HepG2 (cell line): ENCODE measurements around the gene TSG101. TPM values are rescaled to one million over a fixed set of nuclear protein-coding genes. Genes with fewer than 3 reads are reported as not detected.

Source experiments
- ATAC-seq: fragments of 200-7000 bp; cut with Tn5 transposase; 3 replicates; pipeline ENCODE4 v1.9.1; 2020; ENCODE audit warnings: mild to moderate bottlenecking, moderate library complexity
- BruUV-seq: library from RNA; stranded (reverse); fragments of 400-500 nt; replicated peaks from 2 replicates; lab custom pipeline; 2021; lab: Mats Ljungman, UMichigan
- CTCF ChIA-PET: fragments of 300-600 bp; formaldehyde crosslinking; extraction: SDS; loops from one replicate; lab custom pipeline; 2021; ENCODE audit warnings: low total read pairs, inconsistent platforms, low intra/inter-chr PET ratio; lab: Yijun Ruan, JAX
- POLR2A ChIA-PET: fragments of 350-600 bp; sonication (Branson Sonifier 250); formaldehyde crosslinking; loops from one replicate; lab custom pipeline; 2020; ENCODE audit warnings: antibody characterized with exemption, inconsistent platforms; lab: Yijun Ruan, JAX
- DNase-seq: peaks from one replicate; pipeline ENCODE4 v3.0.0-alpha.2; 2015; ENCODE audit warnings: low spot score
- FAIRE-seq: peaks from 3 replicates; lab custom pipeline; 2011; peaks lifted over from hg19 to GRCh38; lab: Jason Lieb, UNC
- H2AFZ ChIP-seq: one replicate; pipeline ENCODE4 v1.6.1; 2011; ENCODE audit warnings: low read length, inconsistent platforms
- H3K27ac ChIP-seq: fragments of 300-600 bp; 3 replicates; pipeline ENCODE4 v1.8.0; 2011; ENCODE audit warnings: mixed run types, mild to moderate bottlenecking, mixed read lengths, low read length, inconsistent platforms; ENCODE audit not compliant: insufficient read depth; ENCODE audit errors: extremely low read length
- H3K27me3 ChIP-seq, 2 experiments: fragments of 200-600 bp in 1 of 2; 2 replicates in 1 of 2; 3 replicates in 1 of 2; pipeline versions ENCODE4 v1.6.0 to v1.8.0; 2011; ENCODE audit warnings: low read length in 2 of 2, mild to moderate bottlenecking in 2 of 2, moderate library complexity in 2 of 2, inconsistent platforms in 1 of 2; ENCODE audit not compliant: insufficient read depth in 2 of 2, control insufficient read depth in 1 of 2
- H3K36me3 ChIP-seq, 2 experiments: fragments of 200-600 bp in 1 of 2; replicated peaks in 1 of 2; 2 replicates in 1 of 2; 3 replicates in 1 of 2; pipeline versions ENCODE4 v1.5.1 to v1.8.0; 2011; ENCODE audit warnings: low read length in 2 of 2, inconsistent platforms in 1 of 2; ENCODE audit not compliant: insufficient read depth in 2 of 2, control insufficient read depth in 1 of 2
- H3K4me1 ChIP-seq: 2 replicates; pipeline ENCODE4 v1.5.1; 2012; ENCODE audit warnings: low read length, inconsistent platforms; ENCODE audit not compliant: insufficient read depth
- H3K4me2 ChIP-seq: 2 replicates; pipeline ENCODE4 v1.6.0; 2011; ENCODE audit warnings: low read depth, low read length, inconsistent platforms
- H3K4me3 ChIP-seq, 3 experiments: fragments of 200-600 bp in 1 of 3; sonication (generic), shearing (Covaris generic) in 1 of 3; replicated peaks in 1 of 3; 2 replicates each; pipeline ENCODE4 v1.5.1; 2011 to 2016; ENCODE audit warnings: low read length in 3 of 3, inconsistent platforms in 2 of 3, low read depth in 2 of 3, mild to moderate bottlenecking in 2 of 3, control low read depth in 1 of 3, mixed read lengths in 1 of 3; ENCODE audit not compliant: insufficient read depth in 1 of 3
- H3K79me2 ChIP-seq: one replicate; pipeline ENCODE4 v1.6.1; 2011; ENCODE audit warnings: low read length, inconsistent platforms; ENCODE audit not compliant: insufficient read depth
- H3K9ac ChIP-seq: 2 replicates; pipeline ENCODE4 v1.6.0; 2011; ENCODE audit warnings: mild to moderate bottlenecking, low read depth, low read length, inconsistent platforms; ENCODE audit not compliant: insufficient read depth
- H3K9me3 ChIP-seq: 2 replicates; pipeline ENCODE4 v1.5.1; 2012; ENCODE audit warnings: mild to moderate bottlenecking, low read length
- H4K20me1 ChIP-seq: 2 replicates; pipeline ENCODE4 v1.6.0; 2011; ENCODE audit warnings: inconsistent platforms, mild to moderate bottlenecking, low read length, moderate library complexity; ENCODE audit not compliant: insufficient read depth
- BRCA1 ChIP-seq: sonication (generic); formaldehyde crosslinking; IDR thresholded peaks from 2 replicates; pipeline ENCODE4 v1.4.0; 2020; ENCODE audit warnings: missing genetic modification reagents
- BRF2 ChIP-seq: sonication (generic); formaldehyde crosslinking; IDR thresholded peaks from 2 replicates; pipeline ENCODE4 v1.8.1; 2022; ENCODE audit warnings: mild to moderate bottlenecking, missing genetic modification reagents
- CHD2 ChIP-seq: IDR thresholded peaks from 2 replicates; pipeline ENCODE4 v1.6.1; 2011; ENCODE audit warnings: low read depth, low read length, improper control_type of control experiment
- ELF4 ChIP-seq: sonication (generic); formaldehyde crosslinking; IDR thresholded peaks from 2 replicates; pipeline ENCODE4 v1.5.0; 2020; ENCODE audit warnings: missing genetic modification reagents, mild to moderate bottlenecking, moderate library complexity, borderline replicate concordance
- GLI4 ChIP-seq: sonication (generic); formaldehyde crosslinking; IDR thresholded peaks from 2 replicates; pipeline ENCODE4 v1.5.1; 2020; ENCODE audit warnings: missing genetic modification reagents, mild to moderate bottlenecking, moderate library complexity, borderline replicate concordance
- KIAA2018 ChIP-seq: sonication (generic); formaldehyde crosslinking; IDR thresholded peaks from 2 replicates; pipeline ENCODE4 v1.5.0; 2020; ENCODE audit warnings: mild to moderate bottlenecking, missing genetic modification reagents, borderline replicate concordance
- MIER3 ChIP-seq: IDR thresholded peaks from 2 replicates; pipeline ENCODE4 v1.6.1; 2016; ENCODE audit warnings: missing compliant biosample characterization, borderline replicate concordance
- MIXL1 ChIP-seq: IDR thresholded peaks from 2 replicates; pipeline ENCODE4 v1.6.1; 2016
- NFATC3 ChIP-seq: sonication (generic); formaldehyde crosslinking; IDR thresholded peaks from 2 replicates; pipeline ENCODE4 v1.5.1; 2020; ENCODE audit warnings: mild to moderate bottlenecking, missing genetic modification reagents
- POGZ ChIP-seq: sonication (generic); formaldehyde crosslinking; IDR thresholded peaks from 2 replicates; pipeline ENCODE4 v1.4.0; 2020; ENCODE audit warnings: mild to moderate bottlenecking, missing genetic modification reagents
- ZNF558 ChIP-seq: sonication (generic); formaldehyde crosslinking; IDR thresholded peaks from 2 replicates; pipeline ENCODE4 v1.9.0; 2022; ENCODE audit warnings: mild to moderate bottlenecking, missing genetic modification reagents, borderline replicate concordance
- WGBS: methylation state at CpG from one replicate; pipeline ENCODE4 v1.1.6; 2017; ENCODE audit warnings: low lambda C conversion rate; 5-methylcytosine and 5-hydroxymethylcytosine counted together
- in situ Hi-C: cut with HindIII; loops from 2 replicates; pipeline ENCODE4 v1.10.0; 2017; ENCODE audit warnings: low pct_unique_long_range_greater_than_20kb; ENCODE audit not compliant: extremely low pct_ligation_motif_present
- intact Hi-C: fragments of 100-400 bp; cut with micrococcal nuclease; formaldehyde crosslinking; loops from one replicate; pipeline ENCODE4 v1.10.0; 2022; ENCODE audit not compliant: unreplicated experiment
- polyA plus RNA-seq, 8 experiments: library from polyadenylated mRNA; depleted of rRNA in 3 of 8; stranded (reverse) in 7 of 8; unstranded in 1 of 8; fragments of >200 nt; fragmentation: Illumina TruSeq in 4 of 8; extraction: Trizol in 4 of 8; gene quantifications; 2 replicates each; pipeline versions ENCODE4 v1.2.1 to v1.2.3, GENCODE V29; 2011 to 2016; ENCODE audit warnings: low read depth in 4 of 8, missing spikeins in 1 of 8, mixed read lengths in 1 of 8; ENCODE audit not compliant: insufficient read depth in 1 of 8
- total RNA-seq, 5 experiments: library from RNA; depleted of rRNA; stranded (reverse); fragments of >200 nt; fragmentation: Illumina TruSeq; extraction: Trizol; gene quantifications; 2 replicates each; pipeline ENCODE4 v1.2.3, GENCODE V29; 2016; ENCODE audit warnings: low read depth in 1 of 5

TSG101 gene
- total and polyA plus RNA-seq, 2 of the 13 experiments (the other 11 are each of a cell fraction or from before 2014, with no cell fraction given): 69.3 to 206 TPM

GRCh38 chr11:18526130-18526520 lies 617 bp downstream of the TSG101 start:
- intact Hi-C loops: loop anchor here (2.0 to 10.0 kb wide), 2 partner anchors 63 to 131 kb away; partner anchors contain the start of genes LDHA and UEVLD
- no peaks in the 10 kb centered on the region; a peak in 1 of 5 replicates for H3K27me3 ChIP-seq
- peak overlapping the region; percentile 95 for H3K9ac ChIP-seq
- DNase-seq: no peak
- 0 out of 5 replicates have a peak, but pooled peaks cover 0 to 1% of the 10 kb centered on the region in 2 experiments for H3K36me3 ChIP-seq
- H4K20me1 ChIP-seq: 0 out of 2 replicates have a peak, but pooled peaks cover 2% of the 10 kb centered on the region
- peaks cover 40% of the 10 kb centered on the region for H3K4me1 ChIP-seq
- H3K9me3 ChIP-seq: no peaks in the 10 kb centered on the region
- H3K4me2 ChIP-seq: peak overlapping the region; percentile 72
- no TSS peak for BruUV-seq
- no peak overlapping the region for H2AFZ ChIP-seq
- no peak for ATAC-seq
- POLR2A ChIA-PET: interaction anchor here (0.6 to 2.8 kb wide), 22 partner anchors 13 to 525 kb away, joined by 3 to 31 read pairs (median 4); partner anchors contain the start of genes HPS5, LDHA, SPTY2D1 and UEVLD
- H3K27ac ChIP-seq: peak overlapping the region; percentile 93
- H3K79me2 ChIP-seq: peaks cover 40% of the 10 kb centered on the region
- no peak for FAIRE-seq
- CTCF ChIA-PET: no interaction called here
- H3K4me3 ChIP-seq: peak overlapping the region; percentile 84 to 88 (median 85)
- in situ Hi-C loops: no loop called here
- WGBS: 1% methylated on average over 8 of the region's 8 CpGs
- TF ChIP-seq MIER3 (CRISPR knock-in tag) (no peak), ELF4 (no peak), POGZ (CRISPR knock-in tag) (no peak), KIAA2018 (CRISPR knock-in tag) (0 out of 2 replicates have a peak, but pooled peaks have one; percentile 15), BRF2 (CRISPR knock-in tag) (0 out of 2 replicates have a peak, but pooled peaks have one; percentile 42), GLI4 (CRISPR knock-in tag) (no peak), NFATC3 (CRISPR knock-in tag) (no peak), BRCA1 (CRISPR knock-in tag) (no peak), MIXL1 (CRISPR knock-in tag) (no peak), CHD2 (no peak), ZNF558 (0 out of 2 replicates have a peak, but pooled peaks have one; percentile 21)
